Neural cell (in vitro differentiated cells): ENCODE results near the gene NUBP2.

ENCODE experiments used
- EP300 ChIP-seq: fragments of 450-650 bp; conservative IDR thresholded peaks from 2 replicates; pipeline ENCODE4 v1.6.1; 2014; ENCODE audit warnings: antibody characterized with exemption, mild to moderate bottlenecking, moderate library complexity; ENCODE audit not compliant: poor library complexity, severe bottlenecking
- EZH2 ChIP-seq: fragments of 200-600, 300-800 bp; shearing (Covaris generic), sonication (generic); IDR thresholded peaks from 2 replicates; pipeline ENCODE4 v1.6.1; 2014; ENCODE audit warnings: antibody characterized with exemption, low read length, borderline replicate concordance, mild to moderate bottlenecking; ENCODE audit not compliant: insufficient read depth, poor library complexity, severe bottlenecking
- POLR2AphosphoS5 ChIP-seq: IDR thresholded peaks from 2 replicates; pipeline ENCODE4 v1.6.1; 2012
- RAD21 ChIP-seq: fragments of 450-650 bp; conservative IDR thresholded peaks from 2 replicates; pipeline ENCODE4 v1.6.1; 2014; ENCODE audit warnings: antibody characterized with exemption, mild to moderate bottlenecking, moderate library complexity
- TAF1 ChIP-seq: IDR thresholded peaks from 2 replicates; pipeline ENCODE4 v1.6.1; 2012; ENCODE audit warnings: low read depth
- TF ChIP-seq, protein P1 (sequence below): fragments of 450-650 bp; IDR thresholded peaks from 2 replicates; pipeline ENCODE4 v1.5.1; 2014; ENCODE audit warnings: antibody characterized with exemption, mild to moderate bottlenecking, moderate library complexity; ENCODE audit not compliant: poor library complexity, severe bottlenecking
- TF ChIP-seq, protein P2 (sequence below): IDR thresholded peaks from 2 replicates; pipeline ENCODE4 v1.6.1; 2012; ENCODE audit warnings: borderline replicate concordance

- TF ChIP-seq, protein P1, sequence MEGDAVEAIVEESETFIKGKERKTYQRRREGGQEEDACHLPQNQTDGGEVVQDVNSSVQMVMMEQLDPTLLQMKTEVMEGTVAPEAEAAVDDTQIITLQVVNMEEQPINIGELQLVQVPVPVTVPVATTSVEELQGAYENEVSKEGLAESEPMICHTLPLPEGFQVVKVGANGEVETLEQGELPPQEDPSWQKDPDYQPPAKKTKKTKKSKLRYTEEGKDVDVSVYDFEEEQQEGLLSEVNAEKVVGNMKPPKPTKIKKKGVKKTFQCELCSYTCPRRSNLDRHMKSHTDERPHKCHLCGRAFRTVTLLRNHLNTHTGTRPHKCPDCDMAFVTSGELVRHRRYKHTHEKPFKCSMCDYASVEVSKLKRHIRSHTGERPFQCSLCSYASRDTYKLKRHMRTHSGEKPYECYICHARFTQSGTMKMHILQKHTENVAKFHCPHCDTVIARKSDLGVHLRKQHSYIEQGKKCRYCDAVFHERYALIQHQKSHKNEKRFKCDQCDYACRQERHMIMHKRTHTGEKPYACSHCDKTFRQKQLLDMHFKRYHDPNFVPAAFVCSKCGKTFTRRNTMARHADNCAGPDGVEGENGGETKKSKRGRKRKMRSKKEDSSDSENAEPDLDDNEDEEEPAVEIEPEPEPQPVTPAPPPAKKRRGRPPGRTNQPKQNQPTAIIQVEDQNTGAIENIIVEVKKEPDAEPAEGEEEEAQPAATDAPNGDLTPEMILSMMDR = no peak
- TF ChIP-seq POLR2AphosphoS5 = no peak
- TF ChIP-seq RAD21 = no peak
- no peak for TF ChIP-seq EZH2
- no peak for TF ChIP-seq TAF1
- TF ChIP-seq, protein P2, sequence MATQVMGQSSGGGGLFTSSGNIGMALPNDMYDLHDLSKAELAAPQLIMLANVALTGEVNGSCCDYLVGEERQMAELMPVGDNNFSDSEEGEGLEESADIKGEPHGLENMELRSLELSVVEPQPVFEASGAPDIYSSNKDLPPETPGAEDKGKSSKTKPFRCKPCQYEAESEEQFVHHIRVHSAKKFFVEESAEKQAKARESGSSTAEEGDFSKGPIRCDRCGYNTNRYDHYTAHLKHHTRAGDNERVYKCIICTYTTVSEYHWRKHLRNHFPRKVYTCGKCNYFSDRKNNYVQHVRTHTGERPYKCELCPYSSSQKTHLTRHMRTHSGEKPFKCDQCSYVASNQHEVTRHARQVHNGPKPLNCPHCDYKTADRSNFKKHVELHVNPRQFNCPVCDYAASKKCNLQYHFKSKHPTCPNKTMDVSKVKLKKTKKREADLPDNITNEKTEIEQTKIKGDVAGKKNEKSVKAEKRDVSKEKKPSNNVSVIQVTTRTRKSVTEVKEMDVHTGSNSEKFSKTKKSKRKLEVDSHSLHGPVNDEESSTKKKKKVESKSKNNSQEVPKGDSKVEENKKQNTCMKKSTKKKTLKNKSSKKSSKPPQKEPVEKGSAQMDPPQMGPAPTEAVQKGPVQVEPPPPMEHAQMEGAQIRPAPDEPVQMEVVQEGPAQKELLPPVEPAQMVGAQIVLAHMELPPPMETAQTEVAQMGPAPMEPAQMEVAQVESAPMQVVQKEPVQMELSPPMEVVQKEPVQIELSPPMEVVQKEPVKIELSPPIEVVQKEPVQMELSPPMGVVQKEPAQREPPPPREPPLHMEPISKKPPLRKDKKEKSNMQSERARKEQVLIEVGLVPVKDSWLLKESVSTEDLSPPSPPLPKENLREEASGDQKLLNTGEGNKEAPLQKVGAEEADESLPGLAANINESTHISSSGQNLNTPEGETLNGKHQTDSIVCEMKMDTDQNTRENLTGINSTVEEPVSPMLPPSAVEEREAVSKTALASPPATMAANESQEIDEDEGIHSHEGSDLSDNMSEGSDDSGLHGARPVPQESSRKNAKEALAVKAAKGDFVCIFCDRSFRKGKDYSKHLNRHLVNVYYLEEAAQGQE = no peak
- TF ChIP-seq EP300 = no peak
These were observed 48.6 kb upstream of the NUBP2 start for GRCh38 chr16:1734123-1734522.
